ENCODE results near the gene APBA2. TPM values are rescaled to one million over a fixed set of nuclear protein-coding genes. Genes with fewer than 3 reads are reported as not detected.

APBA2 gene
- total and polyA plus RNA-seq, 10 of the 15 experiments (the other 5 are each of a cell fraction or from before 2014, with no cell fraction given) = 0.06 to 0.26 (median 0.07) TPM; not detected in 7

DNA sequence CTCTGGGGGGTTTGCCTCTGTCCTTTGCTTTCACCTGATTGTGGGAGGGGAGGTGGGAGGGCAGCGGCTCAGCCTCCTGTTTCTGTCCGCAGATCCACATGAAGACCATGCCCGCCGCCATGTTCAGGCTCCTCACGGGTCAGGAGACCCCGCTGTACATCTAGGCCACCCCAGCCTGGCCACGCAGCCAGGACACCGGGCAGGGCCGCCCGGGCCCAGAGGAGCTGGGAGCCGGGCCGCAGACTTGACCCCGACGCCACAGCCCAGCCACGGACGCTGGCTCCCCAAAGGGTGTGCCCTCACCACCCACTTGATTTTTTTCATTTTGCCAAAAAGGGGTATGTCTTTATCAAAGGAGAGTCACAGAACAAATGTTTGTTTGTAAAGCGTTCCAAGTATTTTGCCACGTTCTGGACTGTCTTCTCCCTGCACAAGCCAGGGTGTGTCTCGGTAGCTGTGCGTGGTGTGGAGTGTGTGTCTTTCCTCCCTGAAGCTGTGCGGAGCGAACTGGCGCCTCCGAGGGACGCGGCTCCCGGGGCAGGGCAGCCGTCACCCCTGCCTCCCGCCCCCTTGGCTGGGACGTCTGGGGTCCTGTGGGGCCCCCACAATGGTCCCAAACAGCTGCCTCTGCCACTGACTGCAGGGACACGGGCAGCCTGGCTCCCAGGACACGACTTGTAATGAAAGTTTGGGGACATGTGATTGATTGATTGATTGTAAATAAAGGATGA lies 231.4 kb downstream of the APBA2 start:
- H4K20me1 ChIP-seq (ENCODE audit: control insufficient read depth, insufficient read depth) = no peaks in the 10 kb centered on the region
- FAIRE-seq (no peak), DNase-seq (ENCODE audit: low read depth, low spot score) (no peak), ATAC-seq (no peak)
- 70% methylated on average over 20 of the region's 32 CpGs for WGBS (ENCODE audit: insufficient coverage, insufficient replicate concordance, low lambda C conversion rate, missing lambda C conversion rate)
- no peak overlapping the region for H3K4me3 ChIP-seq
- RAD21 ChIA-PET (ENCODE audit: unreplicated experiment) = no interaction called here
- SMC1A ChIA-PET (ENCODE audit: uncharacterized antibody, unreplicated experiment) = no interaction called here
- in situ Hi-C loops (cut with MboI) = loop anchor here (25.0 kb wide), 1 partner anchor 945 kb away; no protein-coding TSS in a partner anchor
- no peak overlapping the region for H2AFZ ChIP-seq (ENCODE audit: control insufficient read depth, low read depth, low read length)
- no TSS peak for BruUV-seq (replicated peaks)
- CTCF ChIA-PET = interaction anchor here (1.4 kb wide), 1 partner anchor 18 kb away, joined by 3 read pairs; no protein-coding TSS in a partner anchor
- no peaks in the 10 kb centered on the region; a peak in 1 of 4 replicates for H3K27me3 ChIP-seq (replicated peaks in 1 of 2; ENCODE audit: control insufficient read depth in 2 of 2, insufficient read depth in 2 of 2, low read length in 1 of 2)
- H3K9ac ChIP-seq (ENCODE audit: control insufficient read depth, insufficient read depth, low read length) = no peak overlapping the region
- POLR2A ChIA-PET = no interaction called here
- no peak overlapping the region for H3K4me2 ChIP-seq (ENCODE audit: control insufficient read depth, insufficient read depth)
- H3K4me1 ChIP-seq (ENCODE audit: control insufficient read depth, insufficient read depth, low read length) = no peaks in the 10 kb centered on the region
- intact Hi-C loops (cut with micrococcal nuclease; ENCODE audit: unreplicated experiment) = no loop called here
- no peaks in the 10 kb centered on the region for H3K9me3 ChIP-seq (replicated peaks; ENCODE audit: control insufficient read depth, insufficient read depth, low read length)
- no peak overlapping the region for H3K27ac ChIP-seq (ENCODE audit: control insufficient read depth, insufficient read depth)
- no peaks in the 10 kb centered on the region for H3K79me2 ChIP-seq (ENCODE audit: control insufficient read depth, insufficient read depth, low read length)
- no peaks in the 10 kb centered on the region for H3K36me3 ChIP-seq (ENCODE audit: control insufficient read depth in 2 of 2, insufficient read depth in 2 of 2, low read length in 1 of 2)
- TF ChIP-seq, protein P1, sequence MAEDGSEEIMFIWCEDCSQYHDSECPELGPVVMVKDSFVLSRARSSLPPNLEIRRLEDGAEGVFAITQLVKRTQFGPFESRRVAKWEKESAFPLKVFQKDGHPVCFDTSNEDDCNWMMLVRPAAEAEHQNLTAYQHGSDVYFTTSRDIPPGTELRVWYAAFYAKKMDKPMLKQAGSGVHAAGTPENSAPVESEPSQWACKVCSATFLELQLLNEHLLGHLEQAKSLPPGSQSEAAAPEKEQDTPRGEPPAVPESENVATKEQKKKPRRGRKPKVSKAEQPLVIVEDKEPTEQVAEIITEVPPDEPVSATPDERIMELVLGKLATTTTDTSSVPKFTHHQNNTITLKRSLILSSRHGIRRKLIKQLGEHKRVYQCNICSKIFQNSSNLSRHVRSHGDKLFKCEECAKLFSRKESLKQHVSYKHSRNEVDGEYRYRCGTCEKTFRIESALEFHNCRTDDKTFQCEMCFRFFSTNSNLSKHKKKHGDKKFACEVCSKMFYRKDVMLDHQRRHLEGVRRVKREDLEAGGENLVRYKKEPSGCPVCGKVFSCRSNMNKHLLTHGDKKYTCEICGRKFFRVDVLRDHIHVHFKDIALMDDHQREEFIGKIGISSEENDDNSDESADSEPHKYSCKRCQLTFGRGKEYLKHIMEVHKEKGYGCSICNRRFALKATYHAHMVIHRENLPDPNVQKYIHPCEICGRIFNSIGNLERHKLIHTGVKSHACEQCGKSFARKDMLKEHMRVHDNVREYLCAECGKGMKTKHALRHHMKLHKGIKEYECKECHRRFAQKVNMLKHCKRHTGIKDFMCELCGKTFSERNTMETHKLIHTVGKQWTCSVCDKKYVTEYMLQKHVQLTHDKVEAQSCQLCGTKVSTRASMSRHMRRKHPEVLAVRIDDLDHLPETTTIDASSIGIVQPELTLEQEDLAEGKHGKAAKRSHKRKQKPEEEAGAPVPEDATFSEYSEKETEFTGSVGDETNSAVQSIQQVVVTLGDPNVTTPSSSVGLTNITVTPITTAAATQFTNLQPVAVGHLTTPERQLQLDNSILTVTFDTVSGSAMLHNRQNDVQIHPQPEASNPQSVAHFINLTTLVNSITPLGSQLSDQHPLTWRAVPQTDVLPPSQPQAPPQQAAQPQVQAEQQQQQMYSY (CRISPR knock-in tag; IDR thresholded peaks at IDR 0.05) = no peak
- TF ChIP-seq MEF2A (IDR thresholded peaks at IDR 0.05; ENCODE audit: insufficient read depth, low read depth, low read length) (no peak), ZNF274 (IDR thresholded peaks at IDR 0.05; ENCODE audit: insufficient read depth, insufficient read length) (no peak), TCF3 (IDR thresholded peaks at IDR 0.05; ENCODE audit: borderline replicate concordance, insufficient read depth, low read depth, low read length) (no peak), HDAC2 (IDR thresholded peaks at IDR 0.05) (no peak), LARP7 (IDR thresholded peaks at IDR 0.05) (no peak), SIX5 (IDR thresholded peaks at IDR 0.05; ENCODE audit: low read depth, low read length, severe bottlenecking) (no peak), CBX5 (IDR thresholded peaks at IDR 0.05; ENCODE audit: low read depth) (no peak), ZNF622 (IDR thresholded peaks at IDR 0.05) (no peak)
- TF ChIP-seq, protein P2, sequence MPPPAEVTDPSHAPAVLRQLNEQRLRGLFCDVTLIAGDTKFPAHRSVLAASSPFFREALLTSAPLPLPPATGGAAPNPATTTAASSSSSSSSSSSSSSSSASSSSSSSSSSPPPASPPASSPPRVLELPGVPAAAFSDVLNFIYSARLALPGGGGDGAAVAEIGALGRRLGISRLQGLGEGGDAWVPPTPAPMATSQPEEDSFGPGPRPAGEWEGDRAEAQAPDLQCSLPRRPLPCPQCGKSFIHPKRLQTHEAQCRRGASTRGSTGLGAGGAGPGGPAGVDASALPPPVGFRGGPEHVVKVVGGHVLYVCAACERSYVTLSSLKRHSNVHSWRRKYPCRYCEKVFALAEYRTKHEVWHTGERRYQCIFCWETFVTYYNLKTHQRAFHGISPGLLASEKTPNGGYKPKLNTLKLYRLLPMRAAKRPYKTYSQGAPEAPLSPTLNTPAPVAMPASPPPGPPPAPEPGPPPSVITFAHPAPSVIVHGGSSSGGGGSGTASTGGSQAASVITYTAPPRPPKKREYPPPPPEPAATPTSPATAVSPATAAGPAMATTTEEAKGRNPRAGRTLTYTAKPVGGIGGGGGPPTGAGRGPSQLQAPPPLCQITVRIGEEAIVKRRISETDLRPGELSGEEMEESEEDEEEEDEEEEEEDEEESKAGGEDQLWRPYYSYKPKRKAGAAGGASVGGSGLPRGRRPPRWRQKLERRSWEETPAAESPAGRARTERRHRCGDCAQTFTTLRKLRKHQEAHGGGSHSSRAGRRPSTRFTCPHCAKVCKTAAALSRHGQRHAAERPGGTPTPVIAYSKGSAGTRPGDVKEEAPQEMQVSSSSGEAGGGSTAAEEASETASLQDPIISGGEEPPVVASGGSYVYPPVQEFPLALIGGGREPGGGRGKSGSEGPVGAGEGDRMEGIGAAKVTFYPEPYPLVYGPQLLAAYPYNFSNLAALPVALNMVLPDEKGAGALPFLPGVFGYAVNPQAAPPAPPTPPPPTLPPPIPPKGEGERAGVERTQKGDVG (CRISPR knock-in tag; IDR thresholded peaks at IDR 0.05) = no peak
